Measurements from ENCODE around the gene CDC5L. TPM values are rescaled to one million over a fixed set of nuclear protein-coding genes. Genes with fewer than 3 reads are reported as not detected.

CDC5L gene
- total RNA-seq, 1 donor from 2014 or later = 17.3 TPM

GRCh38 chr6:44352259-44352658, 35.2 kb upstream of the CDC5L start:
- DNase-seq (ENCODE audit: low spot score) = no peak
- Mint-ChIP-seq H3K4me1 (ENCODE audit: unreplicated experiment) (no peaks in the 10 kb centered on the region), H3K36me3 (ENCODE audit: low read depth, unreplicated experiment) (no peaks in the 10 kb centered on the region), H3K4me3 (ENCODE audit: unreplicated experiment) (no peak overlapping the region), H3K9me3 (ENCODE audit: unreplicated experiment) (no peaks in the 10 kb centered on the region), H3K27me3 (ENCODE audit: unreplicated experiment) (no peaks in the 10 kb centered on the region), H3K27ac (ENCODE audit: unreplicated experiment) (no peak overlapping the region)
- no peak for TF ChIP-seq CTCF (IDR thresholded peaks at IDR 0.05; ENCODE audit: unreplicated experiment)

GRCh38 chr6:44353336-44353735, 34.2 kb upstream of the CDC5L start:
- H3K27ac Mint-ChIP-seq (ENCODE audit: unreplicated experiment) = no peak overlapping the region
- TF ChIP-seq CTCF (IDR thresholded peaks at IDR 0.05; ENCODE audit: unreplicated experiment) = no peak
- no peaks in the 10 kb centered on the region for H3K36me3 Mint-ChIP-seq (ENCODE audit: low read depth, unreplicated experiment)

GRCh38 chr6:44355640-44356039, 31.9 kb upstream of the CDC5L start:
- Mint-ChIP-seq H3K9me3 (ENCODE audit: unreplicated experiment) (no peaks in the 10 kb centered on the region), H3K27ac (ENCODE audit: unreplicated experiment) (no peak overlapping the region)

More at GRCh38 chr6:44353336-44353735, 34.2 kb upstream of the CDC5L start:
- no peaks in the 10 kb centered on the region for H3K4me1 Mint-ChIP-seq (ENCODE audit: unreplicated experiment)
- H3K4me3 Mint-ChIP-seq (ENCODE audit: unreplicated experiment) = no peak overlapping the region
- H3K27me3 Mint-ChIP-seq (ENCODE audit: unreplicated experiment) = no peaks in the 10 kb centered on the region
- DNase-seq (ENCODE audit: low spot score) = no peak
- no peaks in the 10 kb centered on the region for H3K9me3 Mint-ChIP-seq (ENCODE audit: unreplicated experiment)

GRCh38 chr6:44356487-44356886, 31.0 kb upstream of the CDC5L start:
- no peaks in the 10 kb centered on the region for H3K27me3 Mint-ChIP-seq (ENCODE audit: unreplicated experiment)
- no peak for TF ChIP-seq CTCF (IDR thresholded peaks at IDR 0.05; ENCODE audit: unreplicated experiment)

More at GRCh38 chr6:44355640-44356039, 31.9 kb upstream of the CDC5L start:
- Mint-ChIP-seq H3K27me3 (ENCODE audit: unreplicated experiment) (no peaks in the 10 kb centered on the region), H3K36me3 (ENCODE audit: low read depth, unreplicated experiment) (no peaks in the 10 kb centered on the region), H3K4me3 (ENCODE audit: unreplicated experiment) (no peak overlapping the region), H3K4me1 (ENCODE audit: unreplicated experiment) (no peaks in the 10 kb centered on the region)
- TF ChIP-seq CTCF (IDR thresholded peaks at IDR 0.05; ENCODE audit: unreplicated experiment) = no peak
- no peak for DNase-seq (ENCODE audit: low spot score)

GRCh38 chr6:44359973-44360372, 27.5 kb upstream of the CDC5L start:
- Mint-ChIP-seq H3K27ac (ENCODE audit: unreplicated experiment) (no peak overlapping the region), H3K4me3 (ENCODE audit: unreplicated experiment) (no peak overlapping the region), H3K9me3 (ENCODE audit: unreplicated experiment) (no peaks in the 10 kb centered on the region), H3K4me1 (ENCODE audit: unreplicated experiment) (peaks cover 4% of the 10 kb centered on the region), H3K27me3 (ENCODE audit: unreplicated experiment) (peaks cover 3% of the 10 kb centered on the region), H3K36me3 (ENCODE audit: low read depth, unreplicated experiment) (no peaks in the 10 kb centered on the region)
- TF ChIP-seq CTCF (IDR thresholded peaks at IDR 0.05; ENCODE audit: unreplicated experiment) = no peak
- DNase-seq (ENCODE audit: low spot score) = no peak

More at GRCh38 chr6:44356487-44356886, 31.0 kb upstream of the CDC5L start:
- Mint-ChIP-seq H3K9me3 (ENCODE audit: unreplicated experiment) (no peaks in the 10 kb centered on the region), H3K4me1 (ENCODE audit: unreplicated experiment) (no peaks in the 10 kb centered on the region), H3K4me3 (ENCODE audit: unreplicated experiment) (no peak overlapping the region), H3K36me3 (ENCODE audit: low read depth, unreplicated experiment) (no peaks in the 10 kb centered on the region), H3K27ac (ENCODE audit: unreplicated experiment) (no peak overlapping the region)
- no peak for DNase-seq (ENCODE audit: low spot score)
